ENCODE results near the gene C20orf144. TPM values are rescaled to one million over a fixed set of nuclear protein-coding genes. Genes with fewer than 3 reads are reported as not detected.
A peak's percentile ranks its signal among the peaks of the same experiment; 100 is the strongest.

The C20orf144 gene
- total RNA-seq, 1 donor from 2014 or later: 0.44 TPM

DNA sequence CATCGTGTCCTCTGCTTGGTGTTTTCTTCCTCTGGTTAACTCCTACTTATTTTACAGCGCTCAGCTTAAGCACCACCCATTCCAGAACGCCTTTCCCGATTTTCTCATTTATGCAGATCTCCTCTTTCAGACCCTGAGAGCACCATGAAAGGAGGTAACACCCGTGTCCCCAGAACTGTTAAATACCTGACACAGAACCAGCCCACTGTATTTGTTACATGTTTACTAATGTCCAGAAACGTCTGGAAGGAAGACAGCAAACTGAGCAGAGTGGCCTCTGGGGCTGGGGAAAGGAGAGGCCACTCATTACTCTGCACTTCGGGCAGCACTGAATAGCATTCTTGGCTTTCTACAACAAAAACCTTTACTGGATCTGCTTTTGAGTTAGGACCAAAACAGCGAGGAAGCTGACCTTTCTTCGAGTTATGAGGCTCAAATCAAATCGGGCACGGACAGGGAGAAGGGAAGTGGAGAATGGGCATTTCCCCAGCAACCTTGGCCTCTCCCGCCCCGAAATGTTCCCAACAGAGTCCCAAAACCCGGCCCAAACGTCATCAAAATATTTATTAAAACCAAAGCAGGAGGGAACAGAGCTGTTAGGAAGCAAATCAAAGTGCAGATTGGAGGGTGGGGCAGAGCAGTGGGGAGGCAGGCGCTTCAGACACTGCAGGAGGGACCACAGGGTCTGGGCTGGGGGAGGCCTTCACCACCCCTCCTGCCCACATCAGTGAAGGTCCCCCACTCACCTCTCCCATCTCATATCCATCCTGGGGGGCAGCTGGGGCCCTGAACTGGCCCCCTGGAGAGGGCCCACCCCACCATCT, 13.2 kb downstream of the C20orf144 start:
- TF ChIP-seq, protein P1, sequence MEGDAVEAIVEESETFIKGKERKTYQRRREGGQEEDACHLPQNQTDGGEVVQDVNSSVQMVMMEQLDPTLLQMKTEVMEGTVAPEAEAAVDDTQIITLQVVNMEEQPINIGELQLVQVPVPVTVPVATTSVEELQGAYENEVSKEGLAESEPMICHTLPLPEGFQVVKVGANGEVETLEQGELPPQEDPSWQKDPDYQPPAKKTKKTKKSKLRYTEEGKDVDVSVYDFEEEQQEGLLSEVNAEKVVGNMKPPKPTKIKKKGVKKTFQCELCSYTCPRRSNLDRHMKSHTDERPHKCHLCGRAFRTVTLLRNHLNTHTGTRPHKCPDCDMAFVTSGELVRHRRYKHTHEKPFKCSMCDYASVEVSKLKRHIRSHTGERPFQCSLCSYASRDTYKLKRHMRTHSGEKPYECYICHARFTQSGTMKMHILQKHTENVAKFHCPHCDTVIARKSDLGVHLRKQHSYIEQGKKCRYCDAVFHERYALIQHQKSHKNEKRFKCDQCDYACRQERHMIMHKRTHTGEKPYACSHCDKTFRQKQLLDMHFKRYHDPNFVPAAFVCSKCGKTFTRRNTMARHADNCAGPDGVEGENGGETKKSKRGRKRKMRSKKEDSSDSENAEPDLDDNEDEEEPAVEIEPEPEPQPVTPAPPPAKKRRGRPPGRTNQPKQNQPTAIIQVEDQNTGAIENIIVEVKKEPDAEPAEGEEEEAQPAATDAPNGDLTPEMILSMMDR (conservative IDR thresholded peaks at IDR 0.05): no peak
- H3K9me3 Mint-ChIP-seq: no peaks in the 10 kb centered on the region
- H3K4me1 Mint-ChIP-seq: peaks cover 51% of the 10 kb centered on the region
- no peak for DNase-seq (ENCODE audit: low read depth, low spot score)
- peak overlapping the region; percentile 47 for H3K27ac Mint-ChIP-seq (ENCODE audit: unreplicated experiment)
- H3K36me3 Mint-ChIP-seq (ENCODE audit: low read depth): peaks cover 7% of the 10 kb centered on the region
- H3K4me3 Mint-ChIP-seq: peak overlapping the region; percentile 83
- H3K27me3 Mint-ChIP-seq (ENCODE audit: low read depth): peaks cover 10% of the 10 kb centered on the region

DNA sequence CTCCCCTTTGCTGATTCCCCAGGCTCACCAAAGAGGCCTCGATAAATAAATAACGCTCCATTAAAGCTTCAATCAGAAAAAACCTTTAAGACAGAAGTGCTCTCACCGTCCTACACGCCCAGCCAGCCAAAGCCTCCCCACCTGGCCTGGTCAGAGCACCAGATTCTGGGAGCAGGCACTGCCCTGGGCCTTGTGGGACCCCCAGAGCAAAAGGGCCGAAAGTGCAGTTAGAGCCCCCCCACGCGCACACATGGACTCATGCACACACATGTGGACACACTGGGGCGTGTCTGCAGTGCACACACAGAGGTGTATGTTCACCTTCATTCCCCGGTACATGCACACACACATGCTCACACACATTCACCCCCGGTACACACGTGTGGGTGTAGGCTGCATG, 14.0 kb downstream of the C20orf144 start:
- TF ChIP-seq, protein P1 (conservative IDR thresholded peaks at IDR 0.05): no peak
- H3K4me1 Mint-ChIP-seq: peaks cover 50% of the 10 kb centered on the region
- peak overlapping the region; percentile 83 for H3K4me3 Mint-ChIP-seq
- H3K27me3 Mint-ChIP-seq (ENCODE audit: low read depth): peaks cover 10% of the 10 kb centered on the region
- no peak for DNase-seq (ENCODE audit: low read depth, low spot score)
- H3K9me3 Mint-ChIP-seq: no peaks in the 10 kb centered on the region
- no peak overlapping the region for H3K27ac Mint-ChIP-seq (ENCODE audit: unreplicated experiment)
- peaks cover 7% of the 10 kb centered on the region for H3K36me3 Mint-ChIP-seq (ENCODE audit: low read depth)

DNA sequence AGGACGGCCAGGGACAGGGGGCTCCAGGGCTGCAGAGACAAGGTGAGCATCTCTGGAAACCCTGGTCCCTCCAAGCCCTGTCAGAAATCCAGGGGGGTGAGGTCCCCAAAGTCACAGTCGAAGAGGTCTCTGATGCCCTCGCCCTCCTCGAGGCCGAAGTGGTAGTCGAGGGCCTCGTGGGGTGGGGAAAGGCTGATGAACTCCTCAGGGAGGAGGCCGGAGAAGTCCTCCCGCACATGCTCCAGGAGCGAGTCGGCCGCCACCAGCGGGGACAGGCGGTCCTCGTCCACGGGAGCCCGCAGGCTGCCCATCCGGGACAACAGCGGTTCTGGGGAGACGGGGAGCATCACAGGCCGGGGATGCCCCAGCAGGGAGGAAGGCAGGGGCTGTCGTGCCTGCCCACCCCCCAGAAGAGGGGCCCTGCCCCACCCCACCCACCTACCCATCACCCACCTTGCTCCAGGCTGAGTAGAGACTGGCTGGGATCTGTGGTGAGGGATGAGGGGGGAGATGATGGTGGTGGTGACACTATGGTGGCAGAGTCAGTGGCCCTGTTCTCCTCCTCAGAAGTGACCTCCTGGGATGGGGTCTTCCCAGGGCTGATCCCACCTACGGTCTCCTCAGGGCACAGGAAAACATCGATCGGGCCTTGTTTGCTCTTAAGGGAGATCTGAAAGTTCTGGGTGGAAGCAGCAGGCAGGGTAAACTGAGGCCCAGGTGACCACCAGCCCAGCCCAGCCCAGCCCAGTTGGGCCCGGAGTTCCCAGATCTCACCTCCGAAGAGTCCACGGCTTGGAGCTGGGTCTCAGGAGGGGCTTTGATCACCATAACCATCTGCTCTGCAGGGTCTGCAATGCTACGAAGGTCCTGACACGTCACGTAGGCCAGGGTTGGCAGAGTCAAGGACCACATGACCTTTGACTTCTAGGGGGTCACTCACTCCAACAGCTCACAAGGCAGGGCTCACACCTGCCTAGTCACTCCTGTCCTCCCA, 14.8 kb downstream of the C20orf144 start:
- H3K36me3 Mint-ChIP-seq (ENCODE audit: low read depth): peaks cover 7% of the 10 kb centered on the region
- no peaks in the 10 kb centered on the region for H3K9me3 Mint-ChIP-seq
- peaks cover 10% of the 10 kb centered on the region for H3K27me3 Mint-ChIP-seq (ENCODE audit: low read depth)
- H3K4me3 Mint-ChIP-seq: peak overlapping the region; percentile 83
- peaks cover 53% of the 10 kb centered on the region for H3K4me1 Mint-ChIP-seq
- DNase-seq (ENCODE audit: low read depth, low spot score): no peak
- TF ChIP-seq, protein P1 (conservative IDR thresholded peaks at IDR 0.05): no peak
- H3K27ac Mint-ChIP-seq (ENCODE audit: unreplicated experiment): no peak overlapping the region

DNA sequence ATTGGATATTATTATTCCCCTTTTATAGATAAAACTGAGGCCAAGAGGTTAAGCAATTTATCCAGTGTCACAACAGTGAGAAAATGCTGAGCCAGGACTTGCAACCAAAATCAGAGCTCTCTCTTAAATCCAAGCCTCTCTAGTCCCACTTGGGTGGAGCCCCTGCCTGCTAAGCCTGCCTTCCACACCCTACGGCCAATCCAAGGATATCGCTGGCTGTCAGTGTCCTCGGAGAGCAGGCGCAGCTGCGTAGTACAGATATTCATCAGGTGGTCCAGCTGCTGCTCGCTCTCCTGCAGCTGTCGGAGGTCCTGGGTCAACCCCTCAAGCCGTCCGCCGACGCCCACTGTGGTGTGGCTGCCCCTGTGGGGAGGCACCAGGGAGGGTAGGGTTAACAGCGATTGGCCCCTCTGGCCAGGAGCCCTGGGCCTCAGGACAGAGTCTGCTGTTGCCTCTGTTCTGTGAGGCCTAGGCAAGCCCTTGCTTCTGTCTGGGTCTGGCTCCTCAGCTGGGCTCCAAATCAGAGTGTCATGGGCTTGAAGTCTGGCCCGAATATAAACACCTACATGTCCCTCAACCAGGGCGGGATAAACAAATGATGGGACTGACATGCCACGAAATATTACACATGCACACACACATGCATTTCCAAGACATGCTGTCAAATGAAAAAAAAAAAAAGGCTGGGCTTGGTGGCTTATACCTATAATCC, 16.0 kb downstream of the C20orf144 start:
- H3K9me3 Mint-ChIP-seq: no peaks in the 10 kb centered on the region

More for the DNA sequence above, 16.0 kb downstream of the C20orf144 start:
- TF ChIP-seq, protein P1 (conservative IDR thresholded peaks at IDR 0.05): no peak
- DNase-seq (ENCODE audit: low read depth, low spot score): no peak
- Mint-ChIP-seq H3K4me1 (peaks cover 54% of the 10 kb centered on the region), H3K36me3 (ENCODE audit: low read depth) (peaks cover 7% of the 10 kb centered on the region), H3K4me3 (peak overlapping the region; percentile 79), H3K27me3 (ENCODE audit: low read depth) (peaks cover 5% of the 10 kb centered on the region), H3K27ac (ENCODE audit: unreplicated experiment) (no peak overlapping the region)

All from neural crest cell (in vitro differentiated cells).